Effector memory CD8-positive, alpha-beta T cell (primary cell): Measurements from ENCODE around the gene DCP1B.
"Not testable (repeated sequence)": the region's sequence is repeated elsewhere in the genome, so short reads cannot be mapped to it uniquely, and the experiment has no call there.

Experiments used
- ATAC-seq: fragments of 150-1000 bp; cut with Tn5 transposase; replicated peaks from 2 replicates; pipeline ENCODE4 v1.10.0; 2021; ENCODE audit warnings: mild to moderate bottlenecking, moderate library complexity
- DNase-seq, 3 experiments: peaks; one replicate each; pipeline ENCODE4 v3.0.0; 2021
- H3K27ac Mint-ChIP-seq, 2 donors: one replicate each; pipeline ENCODE4 v1.8.0; 2022; ENCODE audit warnings: mild to moderate bottlenecking in 2 of 2, mixed read lengths in 2 of 2, moderate library complexity in 2 of 2
- H3K27me3 Mint-ChIP-seq, 2 donors: one replicate each; pipeline ENCODE4 v1.8.0; 2022; ENCODE audit warnings: mixed read lengths in 2 of 2
- H3K36me3 Mint-ChIP-seq: one replicate; pipeline ENCODE4 v1.8.0; 2022; ENCODE audit warnings: mild to moderate bottlenecking, moderate library complexity, mixed read lengths; ENCODE audit not compliant: insufficient read depth
- H3K4me1 Mint-ChIP-seq, 2 donors: one replicate each; pipeline ENCODE4 v1.8.0; 2022; ENCODE audit warnings: low read depth in 2 of 2, mixed read lengths in 2 of 2
- H3K4me3 Mint-ChIP-seq, 2 donors: one replicate each; pipeline ENCODE4 v1.8.0; 2022; ENCODE audit warnings: mild to moderate bottlenecking in 2 of 2, mixed read lengths in 2 of 2, moderate library complexity in 2 of 2
- H3K9me3 Mint-ChIP-seq, 2 donors: one replicate each; pipeline ENCODE4 v1.8.0; 2022; ENCODE audit warnings: mixed read lengths in 2 of 2

DCP1B gene

DNA sequence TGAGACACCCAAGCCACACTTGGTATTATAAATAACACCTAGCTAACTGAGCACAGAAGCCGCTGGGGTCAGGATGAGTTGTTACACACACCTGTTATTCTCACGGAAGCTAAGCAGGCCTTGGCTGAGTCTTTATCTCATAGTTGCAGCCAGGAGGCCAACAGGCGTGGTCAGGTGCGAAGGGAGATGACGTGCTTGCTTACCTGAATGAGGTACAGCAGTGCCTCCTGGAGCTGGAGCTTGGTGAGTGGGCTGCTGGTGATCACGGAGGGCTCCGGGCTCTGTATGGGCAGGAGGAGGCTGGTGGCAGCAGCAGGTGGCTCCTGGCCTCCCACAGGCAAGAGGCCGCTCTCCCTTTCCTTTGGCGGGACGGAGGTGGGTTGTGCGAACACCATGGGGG, 55.4 kb downstream of the DCP1B start:
- Mint-ChIP-seq H3K4me1 (no peaks in the 10 kb centered on the region), H3K4me3 (no peak overlapping the region), H3K27me3 (no peaks in the 10 kb centered on the region), H3K9me3 (no peaks in the 10 kb centered on the region), H3K27ac (peak overlapping the region in 1 of 2 donors; percentile 23), H3K36me3 (peaks cover 53% of the 10 kb centered on the region)
- DNase-seq (no peak), ATAC-seq (no peak)

DNA sequence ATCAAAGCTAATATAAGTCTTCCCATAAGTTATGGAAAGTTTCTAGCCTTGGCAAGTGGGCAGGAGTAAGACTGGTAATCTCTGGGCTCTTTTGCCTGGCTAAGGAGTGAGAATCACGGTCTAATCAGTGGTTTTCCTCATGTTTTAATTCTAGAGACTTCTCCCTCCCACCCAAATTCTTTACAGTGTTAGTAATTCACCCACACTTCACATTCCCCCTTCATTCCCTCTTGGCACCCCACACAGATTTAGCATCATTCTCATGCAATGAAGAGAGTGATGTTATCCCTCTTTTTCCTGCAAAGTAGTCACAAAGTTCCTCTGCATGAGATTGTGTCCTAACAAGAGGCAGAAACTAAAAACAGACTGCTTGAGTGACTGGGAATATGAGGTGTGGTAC, 57.2 kb downstream of the DCP1B start:
- peaks cover 40% of the 10 kb centered on the region for H3K36me3 Mint-ChIP-seq
- no peaks in the 10 kb centered on the region for H3K27me3 Mint-ChIP-seq
- ATAC-seq (no peak), DNase-seq (no peak)
- H3K4me3 Mint-ChIP-seq = no peak overlapping the region
- no peaks in the 10 kb centered on the region for H3K9me3 Mint-ChIP-seq
- no peak overlapping the region for H3K27ac Mint-ChIP-seq
- H3K4me1 Mint-ChIP-seq = no peaks in the 10 kb centered on the region

DNA sequence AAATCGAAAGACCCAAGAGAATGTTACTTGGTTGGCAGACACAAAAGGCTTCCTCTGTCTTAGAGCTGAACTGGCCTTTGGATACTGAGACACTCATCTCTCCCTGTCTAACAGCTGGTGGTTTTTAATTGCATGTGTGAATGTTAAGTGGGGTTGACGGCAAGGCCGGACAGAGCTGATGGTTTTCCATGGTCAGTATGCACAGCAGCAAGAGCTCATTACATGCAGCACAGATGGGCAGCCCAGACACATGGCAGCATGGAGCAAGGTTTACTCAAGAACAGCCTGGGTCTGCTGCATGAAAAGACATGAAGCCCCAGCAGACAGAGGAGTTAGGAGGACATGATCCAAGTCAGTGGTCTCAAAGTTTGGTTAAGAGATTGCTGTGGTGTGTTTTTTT, 58.0 kb downstream of the DCP1B start:
- Mint-ChIP-seq H3K9me3 (no peaks in the 10 kb centered on the region), H3K36me3 (peaks cover 38% of the 10 kb centered on the region), H3K27ac (no peak overlapping the region), H3K4me1 (no peaks in the 10 kb centered on the region), H3K27me3 (no peaks in the 10 kb centered on the region), H3K4me3 (no peak overlapping the region)
- ATAC-seq (no peak), DNase-seq (no peak)

DNA sequence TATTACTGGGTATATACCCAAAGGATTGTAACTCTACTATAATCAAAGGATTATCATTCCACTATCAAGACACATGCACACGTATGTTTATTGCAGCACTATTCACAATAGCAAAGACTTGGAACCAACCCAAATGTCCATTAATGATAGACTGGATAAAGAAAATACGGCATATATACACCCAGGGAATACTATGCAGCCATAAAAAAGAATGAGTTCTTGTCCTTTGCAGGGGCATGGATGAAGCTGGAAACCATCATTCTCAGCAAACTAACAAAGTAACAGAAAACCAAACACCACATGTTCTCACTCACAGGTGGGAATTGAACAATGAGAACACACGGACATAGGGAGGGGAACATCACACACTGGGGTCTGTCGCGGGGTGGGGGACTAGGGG, 58.8 kb downstream of the DCP1B start:
- Mint-ChIP-seq H3K36me3 (peaks cover 41% of the 10 kb centered on the region), H3K27ac (peak overlapping the region in 1 of 2 donors; percentile 51)
- H3K9me3 Mint-ChIP-seq, H3K4me1 Mint-ChIP-seq, ATAC-seq, H3K4me3 Mint-ChIP-seq, DNase-seq, H3K27me3 Mint-ChIP-seq: not testable (repeated sequence)

DNA sequence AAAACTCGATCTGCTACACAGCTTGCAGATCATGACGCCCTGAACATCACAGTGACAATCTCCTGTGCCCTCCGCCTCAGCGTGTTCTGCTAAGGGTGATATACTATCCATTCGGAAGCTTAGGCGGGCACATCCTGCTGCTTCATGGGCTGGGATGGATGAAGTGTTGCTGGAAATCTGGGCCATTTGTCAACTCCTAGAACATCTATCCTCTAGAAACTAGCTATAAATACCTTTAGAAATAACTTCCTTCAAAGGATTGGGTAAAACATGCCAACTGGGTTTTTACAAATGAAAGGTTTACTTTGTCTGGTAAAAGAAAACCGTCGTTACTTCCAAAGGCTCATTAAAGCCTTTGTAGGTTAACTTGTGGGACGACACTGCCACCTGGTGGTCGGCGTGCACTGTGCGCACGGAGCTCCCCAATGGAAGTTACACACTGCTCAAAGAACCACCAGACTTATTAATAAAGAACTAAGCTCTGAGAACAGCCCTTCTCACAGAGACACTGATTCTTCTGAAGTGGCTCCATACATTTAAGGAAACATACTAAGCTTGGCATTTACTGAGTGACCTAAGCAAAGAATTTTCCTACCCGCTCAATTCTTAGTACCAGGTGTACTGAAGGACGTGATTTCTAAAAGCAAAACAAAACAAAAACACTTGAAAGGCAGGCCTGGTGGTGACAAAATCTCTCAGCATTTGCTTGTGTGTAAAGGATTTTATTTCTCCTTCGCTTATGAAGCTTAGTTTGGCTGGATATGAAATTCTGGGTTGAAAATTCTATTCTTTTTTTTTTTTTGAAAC, 64.3 kb downstream of the DCP1B start:
- no peaks in the 10 kb centered on the region for H3K27me3 Mint-ChIP-seq
- H3K4me1 Mint-ChIP-seq = peaks cover 2 to 4% of the 10 kb centered on the region in 2 donors
- H3K36me3 Mint-ChIP-seq = peaks cover 19% of the 10 kb centered on the region
- peak; percentile 100 for ATAC-seq
- no peaks in the 10 kb centered on the region for H3K9me3 Mint-ChIP-seq
- DNase-seq = peak; percentile 89 to 91 (median 90)
- H3K4me3 Mint-ChIP-seq = no peak overlapping the region
- H3K27ac Mint-ChIP-seq = peak overlapping the region in 1 of 2 donors; percentile 57

DNA sequence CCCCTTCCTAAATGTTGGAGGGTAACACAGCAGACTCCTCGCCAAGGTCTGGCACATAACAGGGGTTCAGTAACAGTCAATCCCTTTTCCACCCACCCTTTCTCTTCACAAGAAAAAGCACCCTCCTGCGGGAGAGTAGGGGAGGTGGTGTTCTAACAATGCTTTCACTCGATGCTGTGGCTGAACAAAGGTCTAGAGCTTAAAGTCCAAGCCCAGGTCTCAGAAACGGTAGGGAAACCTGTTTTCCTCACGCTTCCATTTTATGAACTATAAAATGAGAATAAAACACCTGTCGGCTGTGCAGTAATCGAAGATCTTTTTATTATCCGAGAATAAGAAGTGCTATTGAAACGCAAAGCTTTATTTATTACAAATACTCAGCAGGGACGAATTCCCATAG, 64.9 kb downstream of the DCP1B start:
- Mint-ChIP-seq H3K9me3 (no peaks in the 10 kb centered on the region), H3K4me3 (no peak overlapping the region), H3K36me3 (peaks cover 19% of the 10 kb centered on the region), H3K27me3 (no peaks in the 10 kb centered on the region), H3K27ac (no peak overlapping the region), H3K4me1 (peaks cover 2 to 4% of the 10 kb centered on the region in 2 donors)
- no peak for DNase-seq
- no peak for ATAC-seq

DNA sequence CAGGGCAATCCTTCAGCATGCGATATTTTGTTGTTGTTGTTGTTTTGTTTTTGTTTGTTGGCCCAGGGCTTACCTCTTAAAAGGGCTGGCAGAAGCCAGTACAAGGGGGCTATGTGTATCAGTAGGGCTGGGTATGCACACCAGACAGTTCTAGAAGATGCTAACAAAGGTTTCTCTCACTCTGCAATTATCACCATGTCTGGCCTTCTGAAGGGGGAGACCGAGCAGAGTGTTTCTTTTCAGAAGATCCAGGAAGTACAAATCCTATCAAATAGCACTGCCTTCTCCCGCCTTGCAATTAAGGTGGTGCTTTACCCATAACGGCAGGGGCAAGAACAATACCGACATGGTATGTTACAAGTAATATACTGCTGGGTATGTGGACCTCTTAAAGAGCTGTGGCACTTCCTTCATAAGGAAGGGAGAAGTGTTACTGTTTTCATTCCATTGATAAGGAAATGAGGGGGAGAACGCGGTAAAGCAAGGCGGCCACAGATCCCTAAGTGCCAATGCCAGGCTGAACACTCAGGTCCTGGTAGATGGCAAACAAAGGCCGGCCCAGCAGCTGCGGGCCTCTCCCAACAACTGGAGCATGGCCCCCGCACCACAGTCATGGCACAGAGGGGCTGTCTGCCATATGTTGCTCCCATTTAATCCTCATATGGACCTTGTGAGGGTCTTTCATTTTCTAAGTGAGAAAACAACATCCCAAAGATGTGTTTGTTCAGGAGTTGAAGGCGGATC, 66.6 kb downstream of the DCP1B start:
- Mint-ChIP-seq H3K9me3 (no peaks in the 10 kb centered on the region), H3K27me3 (no peaks in the 10 kb centered on the region), H3K36me3 (peaks cover 11% of the 10 kb centered on the region), H3K4me1 (peaks cover 2 to 4% of the 10 kb centered on the region in 2 donors), H3K4me3 (no peak overlapping the region), H3K27ac (no peak overlapping the region)
- ATAC-seq = no peak
- no peak for DNase-seq

DNA sequence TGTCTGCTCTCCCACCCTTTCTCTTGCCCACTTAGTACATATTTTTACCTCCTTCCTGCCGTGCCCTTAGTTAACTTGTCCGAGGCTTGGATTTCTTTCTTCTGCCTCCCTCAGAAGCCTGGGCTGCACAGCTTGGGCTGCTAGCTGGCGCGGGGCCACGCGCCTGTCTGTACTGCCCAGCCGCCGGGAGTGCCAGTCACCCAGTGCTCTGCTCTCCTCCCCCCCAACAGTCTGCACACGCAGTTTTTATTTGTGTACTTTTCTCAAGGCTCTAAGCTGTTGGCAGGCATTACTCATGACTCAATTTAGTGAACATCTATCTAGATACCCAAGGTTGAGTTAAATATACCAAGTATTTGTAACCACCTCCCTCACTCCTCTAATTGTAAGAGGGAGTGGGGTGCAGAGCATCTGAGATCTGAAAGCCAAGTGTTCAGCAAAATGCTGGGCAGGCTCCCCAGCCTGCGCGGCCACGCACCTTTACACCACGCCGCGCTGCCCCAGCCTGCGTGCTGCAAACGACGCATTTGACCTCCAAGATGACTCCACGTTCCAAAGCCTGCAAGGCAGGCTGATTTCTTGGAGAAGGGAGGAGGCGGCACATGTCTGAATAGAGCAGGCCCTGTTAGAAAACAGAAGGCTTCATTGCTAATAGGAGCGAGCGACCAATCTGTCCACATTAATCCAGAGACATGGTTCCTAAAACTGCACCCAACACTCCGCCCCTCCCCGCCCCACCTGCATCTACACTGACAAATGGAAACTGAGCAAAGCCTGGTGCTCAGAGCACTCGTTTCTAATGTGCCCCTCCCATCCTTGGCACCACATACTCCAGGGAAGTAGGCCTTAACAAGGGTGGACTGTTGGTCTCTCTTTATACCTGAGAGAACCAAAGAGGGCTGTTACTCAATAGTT, 67.6 kb downstream of the DCP1B start:
- ATAC-seq (no peak), DNase-seq (no peak)
- Mint-ChIP-seq H3K27me3 (no peaks in the 10 kb centered on the region), H3K4me1 (peaks cover 4 to 8% of the 10 kb centered on the region in 2 donors), H3K9me3 (no peaks in the 10 kb centered on the region), H3K4me3 (no peak overlapping the region), H3K36me3 (peaks cover 9% of the 10 kb centered on the region), H3K27ac (no peak overlapping the region)

DNA sequence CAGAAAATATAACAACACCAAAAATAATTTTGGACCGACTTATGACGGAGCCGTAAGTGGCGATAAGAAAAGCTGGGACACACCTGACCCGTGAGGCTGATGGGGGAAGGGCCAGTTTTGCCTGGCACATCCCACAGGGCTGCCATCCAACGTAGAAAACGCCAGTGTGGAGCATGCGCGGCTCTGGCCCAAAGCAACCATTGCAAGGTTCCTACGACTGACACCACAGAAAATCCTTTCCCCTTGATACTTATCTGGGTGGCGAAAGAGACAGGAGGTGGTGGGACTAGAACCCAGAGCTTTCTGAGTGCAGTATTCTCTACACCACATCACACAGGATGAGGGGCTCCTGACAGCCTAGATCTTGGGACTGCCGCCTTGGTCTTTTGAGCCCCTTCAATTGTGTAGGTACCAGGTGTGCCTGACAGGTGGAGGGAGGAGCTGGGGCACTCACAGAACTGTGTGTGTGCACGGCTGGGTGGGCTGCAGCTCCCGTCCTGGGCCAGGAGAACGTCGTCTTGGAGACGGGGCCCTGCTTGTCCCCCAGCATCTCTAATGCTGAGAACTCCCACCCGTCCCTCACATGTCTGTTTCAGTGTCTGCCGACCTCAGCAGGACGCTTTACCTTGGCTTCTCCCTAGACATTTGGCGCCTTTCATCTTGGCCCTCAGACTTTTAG, 68.4 kb downstream of the DCP1B start:
- Mint-ChIP-seq H3K36me3 (peaks cover 6% of the 10 kb centered on the region), H3K9me3 (no peaks in the 10 kb centered on the region), H3K27me3 (no peaks in the 10 kb centered on the region), H3K27ac (no peak overlapping the region), H3K4me3 (no peak overlapping the region), H3K4me1 (peaks cover 4 to 8% of the 10 kb centered on the region in 2 donors)
- ATAC-seq = no peak
- DNase-seq = no peak

DNA sequence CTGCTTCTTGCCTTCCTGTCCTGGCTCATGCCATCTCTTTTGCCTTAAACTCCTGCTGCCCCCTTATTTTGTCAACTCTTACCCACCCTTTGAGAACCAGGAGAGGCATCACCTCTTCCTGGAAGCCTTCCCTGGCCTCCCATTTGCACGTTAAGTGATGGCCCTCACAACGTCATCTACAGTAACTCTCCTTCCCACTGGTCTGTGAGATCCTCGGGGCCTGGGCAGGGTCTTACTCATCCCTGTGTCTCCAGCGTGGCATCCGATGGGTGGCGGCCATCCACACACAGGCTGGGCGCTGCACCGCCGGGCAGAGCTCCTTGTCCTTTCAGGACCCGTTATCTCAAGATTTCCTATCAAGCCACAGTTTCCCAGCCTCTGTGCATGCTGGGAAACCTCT, 69.0 kb downstream of the DCP1B start:
- no peak overlapping the region for H3K27ac Mint-ChIP-seq
- no peaks in the 10 kb centered on the region for H3K27me3 Mint-ChIP-seq
- H3K36me3 Mint-ChIP-seq = peaks cover 4% of the 10 kb centered on the region
- no peaks in the 10 kb centered on the region for H3K9me3 Mint-ChIP-seq
- DNase-seq (no peak), ATAC-seq (no peak)
- peaks cover 4 to 8% of the 10 kb centered on the region in 2 donors for H3K4me1 Mint-ChIP-seq
- H3K4me3 Mint-ChIP-seq = no peak overlapping the region

DNA sequence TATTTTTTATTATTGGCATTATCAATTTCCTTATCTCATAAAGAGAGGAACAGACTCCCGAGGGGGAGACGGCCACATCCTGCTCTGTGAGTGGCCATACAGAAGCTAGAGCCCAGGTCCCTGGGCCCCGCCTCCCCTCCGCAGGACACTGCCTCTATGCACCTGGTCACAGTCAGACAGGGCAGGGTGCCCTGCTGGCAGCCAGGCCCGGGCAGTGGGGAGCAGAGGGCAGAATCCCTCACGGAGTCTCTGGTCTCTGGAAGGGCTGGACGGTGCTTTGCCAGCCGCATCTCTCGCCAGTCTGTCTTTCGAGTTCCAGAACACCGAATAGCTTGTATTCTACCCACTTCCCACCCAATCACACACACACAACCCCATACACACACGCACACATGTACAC, 69.4 kb downstream of the DCP1B start:
- no peaks in the 10 kb centered on the region for H3K9me3 Mint-ChIP-seq
- DNase-seq (no peak), ATAC-seq (no peak)
- no peak overlapping the region for H3K27ac Mint-ChIP-seq
- H3K27me3 Mint-ChIP-seq = no peaks in the 10 kb centered on the region
- H3K4me3 Mint-ChIP-seq = no peak overlapping the region
- H3K36me3 Mint-ChIP-seq = no peaks in the 10 kb centered on the region
- H3K4me1 Mint-ChIP-seq = peaks cover 1 to 7% of the 10 kb centered on the region in 2 donors

DNA sequence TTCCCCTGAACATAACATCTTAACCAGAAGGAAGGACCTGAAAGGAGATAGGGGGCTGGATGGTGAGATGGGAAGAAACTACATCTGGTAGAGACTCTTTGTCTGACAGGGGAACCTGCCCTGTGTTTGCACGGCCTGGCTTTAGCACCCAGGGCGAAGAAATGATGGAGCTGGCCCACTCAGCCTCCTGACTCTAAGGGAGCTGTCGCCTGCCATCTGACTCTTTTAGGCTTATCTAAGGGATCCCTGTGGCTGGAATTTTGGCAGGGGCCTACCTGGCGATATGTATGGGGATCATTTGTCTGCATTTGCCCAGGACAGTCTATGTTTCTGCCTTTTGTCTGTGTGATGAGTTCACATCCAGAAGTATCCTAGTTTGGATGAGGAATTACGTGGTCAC, 70.2 kb downstream of the DCP1B start:
- H3K27ac Mint-ChIP-seq = no peak overlapping the region
- DNase-seq (no peak), ATAC-seq (no peak)
- no peaks in the 10 kb centered on the region for H3K27me3 Mint-ChIP-seq
- H3K36me3 Mint-ChIP-seq = no peaks in the 10 kb centered on the region
- H3K4me3 Mint-ChIP-seq = no peak overlapping the region
- no peaks in the 10 kb centered on the region for H3K9me3 Mint-ChIP-seq
- H3K4me1 Mint-ChIP-seq = peaks cover 5 to 6% of the 10 kb centered on the region in 2 donors
